ENCODE data around the gene MLPH.

Gene MLPH

DNA sequence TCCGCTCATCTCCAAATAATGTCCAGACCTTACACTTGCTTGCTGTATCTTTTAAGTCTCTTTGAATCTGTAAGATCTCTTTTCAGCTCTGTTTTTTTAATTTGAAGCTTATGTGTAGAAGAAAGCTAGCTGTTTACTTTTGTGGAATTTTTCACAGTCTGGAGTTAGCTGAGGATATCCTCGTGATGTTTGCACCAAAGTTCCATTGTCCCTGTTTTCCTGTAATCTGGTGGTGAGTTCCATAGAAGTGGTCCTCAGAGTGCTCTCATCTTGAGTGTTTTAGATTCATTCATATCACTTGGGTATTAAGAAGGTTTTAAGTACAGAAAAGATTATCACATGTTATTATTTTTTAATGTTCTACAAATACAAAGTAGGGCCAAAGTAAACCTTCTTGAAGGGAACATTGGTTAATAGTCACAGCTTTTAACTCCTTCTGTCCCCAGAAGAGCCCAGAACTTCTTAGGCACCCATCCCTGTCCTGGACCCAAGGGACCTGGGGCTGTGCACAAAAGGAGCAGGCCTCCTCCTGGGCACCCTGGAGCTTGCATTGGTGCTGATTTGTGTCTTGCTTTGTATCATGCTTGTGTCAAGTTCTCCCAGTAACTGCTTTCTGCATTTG lies 15.0 kb downstream of the MLPH start:
- TF ChIP-seq, protein P1, sequence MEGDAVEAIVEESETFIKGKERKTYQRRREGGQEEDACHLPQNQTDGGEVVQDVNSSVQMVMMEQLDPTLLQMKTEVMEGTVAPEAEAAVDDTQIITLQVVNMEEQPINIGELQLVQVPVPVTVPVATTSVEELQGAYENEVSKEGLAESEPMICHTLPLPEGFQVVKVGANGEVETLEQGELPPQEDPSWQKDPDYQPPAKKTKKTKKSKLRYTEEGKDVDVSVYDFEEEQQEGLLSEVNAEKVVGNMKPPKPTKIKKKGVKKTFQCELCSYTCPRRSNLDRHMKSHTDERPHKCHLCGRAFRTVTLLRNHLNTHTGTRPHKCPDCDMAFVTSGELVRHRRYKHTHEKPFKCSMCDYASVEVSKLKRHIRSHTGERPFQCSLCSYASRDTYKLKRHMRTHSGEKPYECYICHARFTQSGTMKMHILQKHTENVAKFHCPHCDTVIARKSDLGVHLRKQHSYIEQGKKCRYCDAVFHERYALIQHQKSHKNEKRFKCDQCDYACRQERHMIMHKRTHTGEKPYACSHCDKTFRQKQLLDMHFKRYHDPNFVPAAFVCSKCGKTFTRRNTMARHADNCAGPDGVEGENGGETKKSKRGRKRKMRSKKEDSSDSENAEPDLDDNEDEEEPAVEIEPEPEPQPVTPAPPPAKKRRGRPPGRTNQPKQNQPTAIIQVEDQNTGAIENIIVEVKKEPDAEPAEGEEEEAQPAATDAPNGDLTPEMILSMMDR (IDR thresholded peaks at IDR 0.05; ENCODE audit: low read depth, low read length): no peak
- no peak for DNase-seq (ENCODE audit: extremely low read depth, low read depth)

GRCh38 chr2:237503201-237503600 lies 16.1 kb downstream of the MLPH start:
- TF ChIP-seq, protein P1 (IDR thresholded peaks at IDR 0.05; ENCODE audit: low read depth, low read length): no peak
- DNase-seq (ENCODE audit: extremely low read depth, low read depth): no peak

- TF ChIP-seq, protein P1 (IDR thresholded peaks at IDR 0.05; ENCODE audit: low read depth, low read length): no peak
- no peak for DNase-seq (ENCODE audit: extremely low read depth, low read depth)
Observed at GRCh38 chr2:237505188-237505939, 18.3 kb downstream of the MLPH start.

DNA sequence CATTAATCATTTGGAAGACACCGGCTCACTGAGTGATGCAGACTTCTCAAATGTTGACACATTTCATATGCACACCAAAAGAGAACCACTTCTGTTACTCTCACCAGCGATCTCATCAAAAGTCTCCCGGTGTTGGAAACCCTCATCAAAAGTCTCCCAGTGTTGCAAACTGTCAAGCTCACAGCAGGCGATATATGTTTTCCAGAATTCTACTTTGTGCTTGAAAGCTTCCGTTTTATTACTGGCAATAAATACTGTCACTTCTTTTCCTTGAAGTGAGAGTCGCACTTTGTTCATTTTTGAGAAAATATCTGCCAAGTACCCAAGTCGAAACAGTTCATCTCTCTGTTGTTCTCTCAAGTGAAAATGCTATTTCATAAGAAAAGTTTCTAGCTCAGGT lies 20.5 kb downstream of the MLPH start:
- TF ChIP-seq, protein P1 (IDR thresholded peaks at IDR 0.05; ENCODE audit: low read depth, low read length): no peak

DNA sequence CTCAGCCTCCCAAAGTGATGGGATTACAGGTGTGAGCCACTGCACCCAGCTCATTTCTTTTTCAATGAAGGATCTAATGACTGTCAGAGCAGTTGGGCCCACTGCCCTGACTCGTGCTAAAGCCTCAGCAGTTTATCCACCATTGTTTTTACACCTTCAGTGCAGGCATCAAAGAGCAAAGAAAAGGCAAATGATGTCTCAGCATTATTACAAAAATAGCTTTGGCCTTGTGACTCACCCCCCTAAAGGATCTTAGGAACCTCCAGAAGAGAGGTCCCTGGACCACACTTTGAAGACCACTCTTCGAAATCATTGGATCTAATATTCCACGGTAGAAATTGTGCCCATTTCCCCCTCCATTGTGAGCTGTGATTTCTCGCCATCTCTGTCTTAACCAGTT lies 21.3 kb downstream of the MLPH start:
- DNase-seq (ENCODE audit: extremely low read depth, low read depth): no peak
- TF ChIP-seq, protein P1 (IDR thresholded peaks at IDR 0.05; ENCODE audit: low read depth, low read length): no peak

More for the DNA sequence above, 20.5 kb downstream of the MLPH start:
- DNase-seq (ENCODE audit: extremely low read depth, low read depth): no peak

DNA sequence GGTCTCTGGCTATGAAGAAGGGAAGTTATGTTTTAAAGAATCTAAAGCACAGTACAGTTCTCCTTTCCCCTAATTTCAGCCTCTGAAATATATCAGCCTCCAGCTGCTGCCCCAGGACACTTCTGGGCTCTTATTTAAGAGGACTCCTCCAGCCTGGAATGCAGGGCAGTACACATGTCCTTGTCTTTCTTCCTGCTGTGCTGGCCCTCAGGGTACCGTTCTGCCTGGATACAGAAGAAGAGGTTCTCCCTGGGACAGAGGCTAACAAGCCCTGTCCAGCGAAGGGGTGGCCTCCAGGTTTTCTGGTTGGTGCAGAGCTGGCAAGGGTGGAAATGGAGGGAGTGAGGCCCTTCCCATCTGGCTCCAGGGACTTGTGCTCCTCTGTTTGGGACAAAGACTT lies 22.1 kb downstream of the MLPH start:
- TF ChIP-seq, protein P1 (IDR thresholded peaks at IDR 0.05; ENCODE audit: low read depth, low read length): no peak
- DNase-seq (ENCODE audit: extremely low read depth, low read depth): no peak

GRCh38 chr2:237509905-237510304 lies 22.9 kb downstream of the MLPH start:
- no peak for DNase-seq (ENCODE audit: extremely low read depth, low read depth)
- TF ChIP-seq, protein P1 (IDR thresholded peaks at IDR 0.05; ENCODE audit: low read depth, low read length): no peak

Data from AG09319 (cell line).